RWPE1 (cell line): Measurements from ENCODE around the gene VTI1A.

ENCODE experiments used
- CTCF ChIA-PET: fragments of 350-600 bp; sonication (Branson Sonifier 250); formaldehyde crosslinking; extraction: SDS; loops from one replicate; lab custom pipeline; 2021; lab: Yijun Ruan, JAX
- POLR2A ChIA-PET: fragments of 400-600 bp; formaldehyde crosslinking; extraction: SDS; loops from one replicate; lab custom pipeline; 2020; ENCODE audit warnings: antibody characterized with exemption; ENCODE audit not compliant: low non-redundant PET; lab: Yijun Ruan, JAX
- DNase-seq: peaks from one replicate; pipeline ENCODE4 v3.0.0; 2012; ENCODE audit warnings: low spot score
- H3K27ac ChIP-seq: fragments of 450-650 bp; 2 replicates; pipeline ENCODE4 v1.5.1; 2017
- CTCF ChIP-seq: fragments of 450-650 bp; conservative IDR thresholded peaks from 2 replicates; pipeline ENCODE4 v1.5.1; 2017; ENCODE audit warnings: low read depth, mild to moderate bottlenecking

VTI1A gene

GRCh38 chr10:112526906-112527305, 79.9 kb downstream of the VTI1A start:
- H3K27ac ChIP-seq = no peak overlapping the region
- CTCF ChIA-PET = interaction anchor here (0.7 kb wide), 1 partner anchor 606 kb away, joined by 3 read pairs; no protein-coding TSS in a partner anchor
- POLR2A ChIA-PET = no interaction called here
- TF ChIP-seq CTCF = no peak
- no peak for DNase-seq

GRCh38 chr10:112528235-112528634, 81.2 kb downstream of the VTI1A start:
- no peak overlapping the region for H3K27ac ChIP-seq
- CTCF ChIA-PET = no interaction called here
- no peak for TF ChIP-seq CTCF
- DNase-seq = no peak
- POLR2A ChIA-PET = no interaction called here

- POLR2A ChIA-PET = no interaction called here
These were observed 84.4 kb downstream of the VTI1A start for GRCh38 chr10:112531421-112531820.

GRCh38 chr10:112532189-112532588, 85.2 kb downstream of the VTI1A start:
- TF ChIP-seq CTCF = no peak
- POLR2A ChIA-PET = no interaction called here
- CTCF ChIA-PET = interaction anchor here (0.6 to 1.2 kb wide), 2 partner anchors 24 to 59 kb away, joined by 3 to 5 read pairs; no protein-coding TSS in a partner anchor
- no peak for DNase-seq
- H3K27ac ChIP-seq = no peak overlapping the region

More at GRCh38 chr10:112531421-112531820, 84.4 kb downstream of the VTI1A start:
- CTCF ChIA-PET = interaction anchor here (0.6 to 1.2 kb wide), 2 partner anchors 24 to 30 kb away, joined by 3 read pairs; no protein-coding TSS in a partner anchor
- TF ChIP-seq CTCF = no peak
- no peak overlapping the region for H3K27ac ChIP-seq
- DNase-seq = no peak

- no peak for TF ChIP-seq CTCF
- ChIA-PET CTCF (interaction anchor here (0.6 kb wide), 1 partner anchor 86 kb away, joined by 3 read pairs; the partner anchor contains the start of gene VTI1A), POLR2A (no interaction called here)
- no peak overlapping the region for H3K27ac ChIP-seq
- DNase-seq = no peak
These were observed 85.9 kb downstream of the VTI1A start for GRCh38 chr10:112532956-112533355.

GRCh38 chr10:112533916-112534315, 86.9 kb downstream of the VTI1A start:
- ChIA-PET POLR2A (no interaction called here), CTCF (no interaction called here)
- no peak overlapping the region for H3K27ac ChIP-seq
- no peak for DNase-seq
- no peak for TF ChIP-seq CTCF

GRCh38 chr10:112535531-112535951, 88.5 kb downstream of the VTI1A start:
- ChIA-PET POLR2A (no interaction called here), CTCF (no interaction called here)
- H3K27ac ChIP-seq = no peak overlapping the region
- DNase-seq = no peak
- no peak for TF ChIP-seq CTCF
